CD4-positive, CD25-positive, alpha-beta regulatory T cell (primary cell): ENCODE data around the gene MALT1. TPM values are rescaled to one million over a fixed set of nuclear protein-coding genes. Genes with fewer than 3 reads are reported as not detected.

Experiments used
- ATAC-seq, 2 donors: fragments of 150-1000 bp; cut with Tn5 transposase; one replicate each; pipeline ENCODE4 v1.10.0; 2021; ENCODE audit warnings: low read depth in 2 of 2, moderate number of reproducible peaks in 2 of 2, moderate library complexity in 1 of 2
- DNase-seq, 3 donors: peaks; one replicate each; pipeline versions ENCODE4 v3.0.0 to v3.0.0-alpha.2; 2012 to 2022; ENCODE audit warnings: mixed read lengths in 1 of 3
- H3K27ac ChIP-seq: one replicate; pipeline ENCODE4 v1.7.0; 2013; ENCODE audit warnings: mild to moderate bottlenecking, low read length; ENCODE audit not compliant: insufficient read depth, poor library complexity, severe bottlenecking
- H3K27me3 ChIP-seq: one replicate; pipeline ENCODE4 v1.7.0; 2013; ENCODE audit warnings: low read length; ENCODE audit not compliant: control insufficient read depth, insufficient read depth
- H3K36me3 ChIP-seq: one replicate; pipeline ENCODE4 v1.7.0; 2013; ENCODE audit warnings: mild to moderate bottlenecking, low read length, moderate library complexity; ENCODE audit not compliant: control insufficient read depth, insufficient read depth
- H3K4me1 ChIP-seq: 2 replicates; pipeline ENCODE4 v1.7.0; 2013; ENCODE audit warnings: mild to moderate bottlenecking, low read length; ENCODE audit not compliant: insufficient read depth, control insufficient read depth, poor library complexity, severe bottlenecking
- H3K4me3 ChIP-seq: one replicate; pipeline ENCODE4 v1.7.0; 2013; ENCODE audit warnings: low read depth, mild to moderate bottlenecking, low read length, moderate library complexity
- H3K9me3 ChIP-seq, 2 experiments: 1 replicate in 1 of 2; 2 replicates in 1 of 2; pipeline ENCODE4 v1.7.0; 2013; ENCODE audit warnings: low read length in 2 of 2, mild to moderate bottlenecking in 1 of 2, moderate library complexity in 1 of 2; ENCODE audit not compliant: control insufficient read depth in 2 of 2
- H3K27ac Mint-ChIP-seq, 3 donors: one replicate each; pipeline ENCODE4 v1.8.0; 2020 to 2022; ENCODE audit warnings: mild to moderate bottlenecking in 3 of 3, mixed read lengths in 3 of 3, moderate library complexity in 2 of 3
- H3K27me3 Mint-ChIP-seq: one replicate; pipeline ENCODE4 v1.8.0; 2022; ENCODE audit warnings: mild to moderate bottlenecking, mixed read lengths
- H3K36me3 Mint-ChIP-seq: one replicate; pipeline ENCODE4 v1.8.0; 2020; ENCODE audit warnings: mixed read lengths
- H3K4me1 Mint-ChIP-seq, 4 donors: one replicate each; pipeline ENCODE4 v1.8.0; 2020 to 2022; ENCODE audit warnings: mixed read lengths in 4 of 4, mild to moderate bottlenecking in 1 of 4
- H3K4me3 Mint-ChIP-seq, 4 donors: one replicate each; pipeline ENCODE4 v1.8.0; 2020 to 2022; ENCODE audit warnings: mild to moderate bottlenecking in 4 of 4, mixed read lengths in 4 of 4, moderate library complexity in 3 of 4
- H3K9me3 Mint-ChIP-seq, 7 donors: one replicate each; pipeline ENCODE4 v1.8.0; 2020 to 2022; ENCODE audit warnings: mixed read lengths in 7 of 7, mild to moderate bottlenecking in 3 of 7, moderate library complexity in 2 of 7
- polyA plus RNA-seq, 4 donors: library from polyadenylated mRNA; unstranded; fragments of 300-500 nt; fragmentation: Illumina TruSeq; gene quantifications; one replicate each; pipeline ENCODE4 v1.2.3, GENCODE V29; 2021
- total RNA-seq: library from RNA; stranded (reverse); gene quantifications from one replicate; pipeline ENCODE4 v1.2.3, GENCODE V29; 2022

The MALT1 gene
- total and polyA plus RNA-seq, 5 donors from 2014 or later: 39.4 to 99.0 (median 47.4) TPM

- H3K27me3 Mint-ChIP-seq: peaks cover 1% of the 10 kb centered on the region
- H3K36me3 Mint-ChIP-seq: no peaks in the 10 kb centered on the region
- H3K27ac Mint-ChIP-seq: no peak overlapping the region
- Histone ChIP-seq H3K27ac (no peak overlapping the region), H3K9me3 (no peaks in the 10 kb centered on the region), H3K4me1 (no peaks in the 10 kb centered on the region), H3K36me3 (no peaks in the 10 kb centered on the region), H3K4me3 (no peak overlapping the region), H3K27me3 (no peaks in the 10 kb centered on the region)
- H3K4me1 Mint-ChIP-seq: no peaks in the 10 kb centered on the region
- H3K4me3 Mint-ChIP-seq: no peak overlapping the region
- no peak for ATAC-seq
- H3K9me3 Mint-ChIP-seq: peaks cover 0 to 1% (median 0%) of the 10 kb centered on the region in 7 donors
- no peak for DNase-seq
Observed at GRCh38 chr18:58788971-58789875, 118.0 kb downstream of the MALT1 start.

GRCh38 chr18:58789876-58790240 lies 118.6 kb downstream of the MALT1 start:
- DNase-seq (no peak), ATAC-seq (no peak)
- peaks cover 0 to 1% (median 0%) of the 10 kb centered on the region in 7 donors for H3K9me3 Mint-ChIP-seq
- Histone ChIP-seq H3K4me1 (no peaks in the 10 kb centered on the region), H3K36me3 (no peaks in the 10 kb centered on the region), H3K27ac (no peak overlapping the region), H3K27me3 (no peaks in the 10 kb centered on the region), H3K4me3 (no peak overlapping the region), H3K9me3 (no peaks in the 10 kb centered on the region)
- no peak overlapping the region for H3K27ac Mint-ChIP-seq
- H3K36me3 Mint-ChIP-seq: no peaks in the 10 kb centered on the region
- no peak overlapping the region for H3K4me3 Mint-ChIP-seq
- H3K27me3 Mint-ChIP-seq: peaks cover 5% of the 10 kb centered on the region
- no peaks in the 10 kb centered on the region for H3K4me1 Mint-ChIP-seq

- Mint-ChIP-seq H3K36me3 (no peaks in the 10 kb centered on the region), H3K4me3 (peak overlapping the region in 1 of 4 donors; percentile 21), H3K9me3 (no peaks in the 10 kb centered on the region), H3K27ac (peak overlapping the region in 1 of 3 donors; percentile 80), H3K4me1 (no peaks in the 10 kb centered on the region), H3K27me3 (peaks cover 5% of the 10 kb centered on the region)
- DNase-seq (no peak), ATAC-seq (no peak)
- H3K36me3 ChIP-seq: no peaks in the 10 kb centered on the region
- H3K27ac ChIP-seq: no peak overlapping the region
- no peak overlapping the region for H3K4me3 ChIP-seq
- no peaks in the 10 kb centered on the region for H3K4me1 ChIP-seq
- H3K9me3 ChIP-seq: no peaks in the 10 kb centered on the region
- no peaks in the 10 kb centered on the region for H3K27me3 ChIP-seq
Observed at GRCh38 chr18:58792086-58792485, 120.8 kb downstream of the MALT1 start.

- H3K36me3 ChIP-seq: no peaks in the 10 kb centered on the region
- H3K27me3 Mint-ChIP-seq: peaks cover 8% of the 10 kb centered on the region
- no peak overlapping the region for H3K4me3 ChIP-seq
- no peak overlapping the region for H3K27ac Mint-ChIP-seq
- H3K9me3 ChIP-seq: no peaks in the 10 kb centered on the region
- H3K36me3 Mint-ChIP-seq: no peaks in the 10 kb centered on the region
- no peaks in the 10 kb centered on the region for H3K4me1 ChIP-seq
- no peak overlapping the region for H3K4me3 Mint-ChIP-seq
- no peaks in the 10 kb centered on the region for H3K4me1 Mint-ChIP-seq
- no peak overlapping the region for H3K27ac ChIP-seq
- no peak for ATAC-seq
- H3K27me3 ChIP-seq: no peaks in the 10 kb centered on the region
- no peak for DNase-seq
- no peaks in the 10 kb centered on the region for H3K9me3 Mint-ChIP-seq
Observed at GRCh38 chr18:58793361-58793760, 122.1 kb downstream of the MALT1 start.

GRCh38 chr18:58796220-58796619 lies 125.0 kb downstream of the MALT1 start:
- no peak overlapping the region for H3K4me3 ChIP-seq
- peaks cover 0 to 2% (median 0%) of the 10 kb centered on the region in 4 donors for H3K4me1 Mint-ChIP-seq
- H3K27ac Mint-ChIP-seq: no peak overlapping the region
- ATAC-seq (no peak), DNase-seq (no peak)
- no peaks in the 10 kb centered on the region for H3K36me3 ChIP-seq
- no peaks in the 10 kb centered on the region for H3K9me3 ChIP-seq
- no peak overlapping the region for H3K27ac ChIP-seq
- peaks cover 8% of the 10 kb centered on the region for H3K27me3 Mint-ChIP-seq
- no peaks in the 10 kb centered on the region for H3K36me3 Mint-ChIP-seq
- no peak overlapping the region for H3K4me3 Mint-ChIP-seq
- H3K9me3 Mint-ChIP-seq: peaks cover 0 to 2% (median 0%) of the 10 kb centered on the region in 7 donors
- H3K4me1 ChIP-seq: no peaks in the 10 kb centered on the region
- no peaks in the 10 kb centered on the region for H3K27me3 ChIP-seq

- H3K27ac ChIP-seq: no peak overlapping the region
- no peaks in the 10 kb centered on the region for H3K36me3 ChIP-seq
- Mint-ChIP-seq H3K36me3 (peaks cover 4% of the 10 kb centered on the region), H3K4me1 (peaks cover 0 to 2% (median 0%) of the 10 kb centered on the region in 4 donors), H3K9me3 (peaks cover 0 to 2% (median 0%) of the 10 kb centered on the region in 7 donors), H3K4me3 (no peak overlapping the region), H3K27me3 (peaks cover 13% of the 10 kb centered on the region), H3K27ac (no peak overlapping the region)
- ATAC-seq (peak in 1 of 2 donors; percentile 31), DNase-seq (no peak)
- no peaks in the 10 kb centered on the region for H3K9me3 ChIP-seq
- H3K27me3 ChIP-seq: peaks cover 4% of the 10 kb centered on the region
- H3K4me1 ChIP-seq: no peaks in the 10 kb centered on the region
- no peak overlapping the region for H3K4me3 ChIP-seq
Observed at GRCh38 chr18:58800582-58800981, 129.3 kb downstream of the MALT1 start.

GRCh38 chr18:58802959-58803358 lies 131.7 kb downstream of the MALT1 start:
- H3K4me3 Mint-ChIP-seq: no peak overlapping the region
- H3K27me3 Mint-ChIP-seq: peaks cover 20% of the 10 kb centered on the region
- no peak for ATAC-seq

GRCh38 chr18:58803978-58804377 lies 132.7 kb downstream of the MALT1 start:
- H3K27me3 Mint-ChIP-seq: peaks cover 18% of the 10 kb centered on the region
- Histone ChIP-seq H3K9me3 (no peaks in the 10 kb centered on the region), H3K27ac (no peak overlapping the region), H3K4me1 (no peaks in the 10 kb centered on the region), H3K36me3 (no peaks in the 10 kb centered on the region), H3K4me3 (no peak overlapping the region), H3K27me3 (peaks cover 4% of the 10 kb centered on the region)
- H3K4me1 Mint-ChIP-seq: peaks cover 0 to 2% (median 0%) of the 10 kb centered on the region in 4 donors
- ATAC-seq (no peak), DNase-seq (no peak)
- peaks cover 4% of the 10 kb centered on the region for H3K36me3 Mint-ChIP-seq
- H3K27ac Mint-ChIP-seq: no peak overlapping the region
- no peak overlapping the region for H3K4me3 Mint-ChIP-seq
- H3K9me3 Mint-ChIP-seq: peaks cover 0 to 2% (median 0%) of the 10 kb centered on the region in 7 donors

More at GRCh38 chr18:58802959-58803358, 131.7 kb downstream of the MALT1 start:
- H3K9me3 Mint-ChIP-seq: peaks cover 0 to 2% (median 0%) of the 10 kb centered on the region in 7 donors
- no peaks in the 10 kb centered on the region for H3K9me3 ChIP-seq
- no peak overlapping the region for H3K27ac ChIP-seq
- no peaks in the 10 kb centered on the region for H3K36me3 ChIP-seq
- H3K27me3 ChIP-seq: peaks cover 4% of the 10 kb centered on the region
- peaks cover 0 to 2% (median 0%) of the 10 kb centered on the region in 4 donors for H3K4me1 Mint-ChIP-seq
- H3K4me1 ChIP-seq: no peaks in the 10 kb centered on the region
- H3K27ac Mint-ChIP-seq: no peak overlapping the region
- peaks cover 4% of the 10 kb centered on the region for H3K36me3 Mint-ChIP-seq
- DNase-seq: no peak
- no peak overlapping the region for H3K4me3 ChIP-seq
